GM23338 (cell line): ENCODE data around the gene MIER3.

Experiments used
- EZH2 ChIP-seq: fragments of 200-600 bp; sonication (generic); IDR thresholded peaks from one replicate; pipeline ENCODE4 v1.8.0; 2017; ENCODE audit warnings: antibody characterized with exemption, mild to moderate bottlenecking, low read depth; ENCODE audit not compliant: unreplicated experiment
- EZH2phosphoT487 ChIP-seq: fragments of 200-600 bp; sonication (generic); IDR thresholded peaks from one replicate; pipeline ENCODE4 v1.8.1; 2018; ENCODE audit warnings: antibody characterized with exemption; ENCODE audit not compliant: unreplicated experiment
- JUNB ChIP-seq: IDR thresholded peaks from one replicate; pipeline ENCODE4 v1.6.1; 2016; ENCODE audit warnings: antibody characterized with exemption; ENCODE audit not compliant: unreplicated experiment
- POLR2AphosphoS5 ChIP-seq: IDR thresholded peaks from 2 replicates; pipeline ENCODE4 v1.6.1; 2016; ENCODE audit warnings: antibody characterized with exemption, low read depth
- TF ChIP-seq, protein P1 (sequence below), 2 experiments: fragments of 200-600 bp in 1 of 2; sonication (generic) in 1 of 2; conservative IDR thresholded peaks; 2 replicates each; pipeline versions ENCODE4 v1.5.1 to v1.6.1; 2016 to 2017; ENCODE audit warnings: antibody characterized with exemption in 2 of 2, low read depth in 2 of 2, mild to moderate bottlenecking in 2 of 2, moderate library complexity in 1 of 2
- TF ChIP-seq, protein P2 (sequence below): IDR thresholded peaks from one replicate; pipeline ENCODE4 v1.6.1; 2018; ENCODE audit warnings: antibody characterized with exemption; ENCODE audit not compliant: unreplicated experiment
- TF ChIP-seq, protein P3 (sequence below): IDR thresholded peaks from 2 replicates; pipeline ENCODE4 v1.6.1; 2016; ENCODE audit warnings: antibody characterized with exemption

DNA sequence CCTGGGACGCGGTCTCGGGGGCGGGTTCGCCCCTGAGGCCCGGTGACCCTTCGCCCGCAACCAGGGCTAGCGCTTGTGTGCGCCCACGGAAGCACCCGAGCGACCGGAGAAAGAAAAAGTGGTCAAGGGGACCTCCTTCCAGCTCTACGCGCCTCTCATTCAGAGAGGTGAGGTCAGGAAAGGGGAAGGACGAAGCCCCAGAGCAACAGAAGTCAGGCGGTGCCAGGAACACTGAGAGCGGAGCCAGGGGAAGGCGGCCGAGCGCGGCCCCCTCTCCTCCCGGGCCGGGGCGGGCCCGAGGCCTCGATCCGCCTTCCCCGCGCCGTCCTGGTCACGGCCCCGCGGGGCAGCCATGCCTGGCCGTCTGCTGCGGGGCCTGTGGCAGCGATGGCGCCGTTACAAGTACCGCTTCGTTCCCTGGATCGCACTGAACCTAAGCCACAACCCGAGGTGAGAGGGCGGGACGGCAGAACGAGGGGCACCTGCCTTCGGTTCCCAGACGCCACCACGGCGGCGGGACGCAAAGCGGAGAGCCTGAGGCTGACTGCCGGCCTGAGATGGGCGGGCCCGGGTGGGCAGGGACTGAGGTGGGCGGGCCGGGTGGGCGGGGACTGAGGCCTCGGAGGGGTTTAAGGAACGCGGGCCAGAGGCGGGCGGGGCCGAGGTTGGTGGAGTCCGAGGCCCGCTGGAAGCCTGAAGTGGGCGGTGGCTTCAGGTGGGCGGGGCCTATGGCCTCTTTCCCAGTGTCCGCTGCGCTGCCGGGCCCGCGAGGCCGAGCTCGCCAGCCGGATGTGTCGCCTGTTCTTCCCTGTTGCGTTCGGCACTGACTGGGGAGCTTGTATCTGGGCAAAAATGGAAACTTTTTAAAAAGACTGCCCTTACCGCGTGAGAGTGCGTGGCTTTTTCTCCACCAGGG is 42.4 kb downstream of the MIER3 start, which contains the start of gene SETD9:
- TF ChIP-seq, protein P1, sequence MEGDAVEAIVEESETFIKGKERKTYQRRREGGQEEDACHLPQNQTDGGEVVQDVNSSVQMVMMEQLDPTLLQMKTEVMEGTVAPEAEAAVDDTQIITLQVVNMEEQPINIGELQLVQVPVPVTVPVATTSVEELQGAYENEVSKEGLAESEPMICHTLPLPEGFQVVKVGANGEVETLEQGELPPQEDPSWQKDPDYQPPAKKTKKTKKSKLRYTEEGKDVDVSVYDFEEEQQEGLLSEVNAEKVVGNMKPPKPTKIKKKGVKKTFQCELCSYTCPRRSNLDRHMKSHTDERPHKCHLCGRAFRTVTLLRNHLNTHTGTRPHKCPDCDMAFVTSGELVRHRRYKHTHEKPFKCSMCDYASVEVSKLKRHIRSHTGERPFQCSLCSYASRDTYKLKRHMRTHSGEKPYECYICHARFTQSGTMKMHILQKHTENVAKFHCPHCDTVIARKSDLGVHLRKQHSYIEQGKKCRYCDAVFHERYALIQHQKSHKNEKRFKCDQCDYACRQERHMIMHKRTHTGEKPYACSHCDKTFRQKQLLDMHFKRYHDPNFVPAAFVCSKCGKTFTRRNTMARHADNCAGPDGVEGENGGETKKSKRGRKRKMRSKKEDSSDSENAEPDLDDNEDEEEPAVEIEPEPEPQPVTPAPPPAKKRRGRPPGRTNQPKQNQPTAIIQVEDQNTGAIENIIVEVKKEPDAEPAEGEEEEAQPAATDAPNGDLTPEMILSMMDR (conservative IDR thresholded peaks at IDR 0.05; ENCODE audit: low read depth in 2 of 2) = no peak
- no peak for TF ChIP-seq JUNB
- TF ChIP-seq POLR2AphosphoS5 = peak; percentile 92
- no peak for TF ChIP-seq EZH2phosphoT487
- TF ChIP-seq, protein P2, sequence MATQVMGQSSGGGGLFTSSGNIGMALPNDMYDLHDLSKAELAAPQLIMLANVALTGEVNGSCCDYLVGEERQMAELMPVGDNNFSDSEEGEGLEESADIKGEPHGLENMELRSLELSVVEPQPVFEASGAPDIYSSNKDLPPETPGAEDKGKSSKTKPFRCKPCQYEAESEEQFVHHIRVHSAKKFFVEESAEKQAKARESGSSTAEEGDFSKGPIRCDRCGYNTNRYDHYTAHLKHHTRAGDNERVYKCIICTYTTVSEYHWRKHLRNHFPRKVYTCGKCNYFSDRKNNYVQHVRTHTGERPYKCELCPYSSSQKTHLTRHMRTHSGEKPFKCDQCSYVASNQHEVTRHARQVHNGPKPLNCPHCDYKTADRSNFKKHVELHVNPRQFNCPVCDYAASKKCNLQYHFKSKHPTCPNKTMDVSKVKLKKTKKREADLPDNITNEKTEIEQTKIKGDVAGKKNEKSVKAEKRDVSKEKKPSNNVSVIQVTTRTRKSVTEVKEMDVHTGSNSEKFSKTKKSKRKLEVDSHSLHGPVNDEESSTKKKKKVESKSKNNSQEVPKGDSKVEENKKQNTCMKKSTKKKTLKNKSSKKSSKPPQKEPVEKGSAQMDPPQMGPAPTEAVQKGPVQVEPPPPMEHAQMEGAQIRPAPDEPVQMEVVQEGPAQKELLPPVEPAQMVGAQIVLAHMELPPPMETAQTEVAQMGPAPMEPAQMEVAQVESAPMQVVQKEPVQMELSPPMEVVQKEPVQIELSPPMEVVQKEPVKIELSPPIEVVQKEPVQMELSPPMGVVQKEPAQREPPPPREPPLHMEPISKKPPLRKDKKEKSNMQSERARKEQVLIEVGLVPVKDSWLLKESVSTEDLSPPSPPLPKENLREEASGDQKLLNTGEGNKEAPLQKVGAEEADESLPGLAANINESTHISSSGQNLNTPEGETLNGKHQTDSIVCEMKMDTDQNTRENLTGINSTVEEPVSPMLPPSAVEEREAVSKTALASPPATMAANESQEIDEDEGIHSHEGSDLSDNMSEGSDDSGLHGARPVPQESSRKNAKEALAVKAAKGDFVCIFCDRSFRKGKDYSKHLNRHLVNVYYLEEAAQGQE = no peak
- TF ChIP-seq EZH2 = no peak
- TF ChIP-seq, protein P3, sequence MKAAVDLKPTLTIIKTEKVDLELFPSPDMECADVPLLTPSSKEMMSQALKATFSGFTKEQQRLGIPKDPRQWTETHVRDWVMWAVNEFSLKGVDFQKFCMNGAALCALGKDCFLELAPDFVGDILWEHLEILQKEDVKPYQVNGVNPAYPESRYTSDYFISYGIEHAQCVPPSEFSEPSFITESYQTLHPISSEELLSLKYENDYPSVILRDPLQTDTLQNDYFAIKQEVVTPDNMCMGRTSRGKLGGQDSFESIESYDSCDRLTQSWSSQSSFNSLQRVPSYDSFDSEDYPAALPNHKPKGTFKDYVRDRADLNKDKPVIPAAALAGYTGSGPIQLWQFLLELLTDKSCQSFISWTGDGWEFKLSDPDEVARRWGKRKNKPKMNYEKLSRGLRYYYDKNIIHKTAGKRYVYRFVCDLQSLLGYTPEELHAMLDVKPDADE = no peak
